Calu3 (cell line): ENCODE results near the gene NCDN. TPM values are rescaled to one million over a fixed set of nuclear protein-coding genes. Genes with fewer than 3 reads are reported as not detected.

ENCODE experiments used
- BruUV-seq: library from RNA; stranded (reverse); fragments of 400-500 nt; replicated peaks from 2 replicates; lab custom pipeline; 2021; lab: Mats Ljungman, UMichigan
- CTCF ChIA-PET: fragments of 300-600 bp; sonication (Branson Sonifier 250); formaldehyde crosslinking; loops from one replicate; lab custom pipeline; 2022; ENCODE audit warnings: antibody characterized with exemption; lab: Charles Lee
- DNase-seq: peaks from one replicate; pipeline ENCODE4 v3.0.0; 2022
- H3K27ac Mint-ChIP-seq: one replicate; pipeline ENCODE4 v1.8.0; 2022; ENCODE audit warnings: mixed read lengths; ENCODE audit not compliant: unreplicated experiment
- H3K27me3 Mint-ChIP-seq: one replicate; pipeline ENCODE4 v1.8.0; 2022; ENCODE audit warnings: mixed read lengths; ENCODE audit not compliant: unreplicated experiment
- H3K36me3 Mint-ChIP-seq: one replicate; pipeline ENCODE4 v1.8.0; 2022; ENCODE audit warnings: mild to moderate bottlenecking, moderate library complexity, mixed read lengths; ENCODE audit not compliant: insufficient read depth, unreplicated experiment
- H3K4me1 Mint-ChIP-seq: one replicate; pipeline ENCODE4 v1.8.0; 2022; ENCODE audit warnings: mild to moderate bottlenecking, low read depth, mixed read lengths; ENCODE audit not compliant: unreplicated experiment
- H3K4me3 Mint-ChIP-seq: one replicate; pipeline ENCODE4 v1.8.0; 2022; ENCODE audit warnings: mild to moderate bottlenecking, low read depth, moderate library complexity, mixed read lengths; ENCODE audit not compliant: unreplicated experiment
- H3K9me3 Mint-ChIP-seq: one replicate; pipeline ENCODE4 v1.8.0; 2022; ENCODE audit warnings: low read depth, mixed read lengths; ENCODE audit not compliant: unreplicated experiment
- intact Hi-C: fragments of 100-400 bp; cut with micrococcal nuclease; formaldehyde crosslinking; loops from one replicate; pipeline ENCODE4 v1.10.0; 2022; ENCODE audit not compliant: unreplicated experiment
- total RNA-seq: library from RNA; stranded (reverse); gene quantifications from 2 replicates; pipeline ENCODE4 v1.2.3, GENCODE V29; 2022
- TF ChIP-seq, protein P1 (sequence below): fragments of 200-600 bp; IDR thresholded peaks from one replicate; pipeline ENCODE4 v1.8.0; 2022; ENCODE audit warnings: antibody characterized with exemption; ENCODE audit not compliant: unreplicated experiment

The NCDN gene
- total RNA-seq, 1 experiment from 2014 or later: 36.0 TPM

DNA sequence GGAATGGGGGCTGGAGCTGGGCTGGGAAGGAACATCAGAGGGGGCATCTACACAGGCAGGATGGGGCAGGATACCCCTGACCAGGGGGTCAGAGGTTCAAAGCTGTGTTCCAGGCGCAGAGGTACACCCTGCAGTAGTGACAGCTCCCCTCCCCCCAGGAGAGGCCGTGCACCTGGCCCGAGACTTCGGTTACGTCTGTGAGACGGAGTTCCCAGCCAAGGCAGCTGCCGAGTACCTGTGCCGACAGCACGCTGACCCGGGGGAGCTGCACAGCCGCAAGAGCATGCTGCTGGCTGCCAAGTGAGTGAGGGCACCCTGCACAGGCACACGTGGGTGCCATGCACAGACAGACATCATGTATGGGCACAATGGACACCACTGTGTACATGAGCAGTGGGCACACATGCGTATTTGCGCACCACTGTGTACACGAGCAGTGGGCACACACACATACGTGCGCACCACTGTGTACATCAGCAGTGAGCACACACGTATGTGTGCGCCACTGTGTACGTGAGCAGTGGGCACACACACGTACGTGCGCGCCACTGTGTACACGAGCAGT is 33.0 kb downstream of the NCDN start:
- Mint-ChIP-seq H3K36me3 (peaks cover 4% of the 10 kb centered on the region), H3K27ac (no peak overlapping the region), H3K9me3 (no peaks in the 10 kb centered on the region), H3K4me3 (no peak overlapping the region), H3K27me3 (no peaks in the 10 kb centered on the region), H3K4me1 (no peaks in the 10 kb centered on the region)
- TF ChIP-seq, protein P1, sequence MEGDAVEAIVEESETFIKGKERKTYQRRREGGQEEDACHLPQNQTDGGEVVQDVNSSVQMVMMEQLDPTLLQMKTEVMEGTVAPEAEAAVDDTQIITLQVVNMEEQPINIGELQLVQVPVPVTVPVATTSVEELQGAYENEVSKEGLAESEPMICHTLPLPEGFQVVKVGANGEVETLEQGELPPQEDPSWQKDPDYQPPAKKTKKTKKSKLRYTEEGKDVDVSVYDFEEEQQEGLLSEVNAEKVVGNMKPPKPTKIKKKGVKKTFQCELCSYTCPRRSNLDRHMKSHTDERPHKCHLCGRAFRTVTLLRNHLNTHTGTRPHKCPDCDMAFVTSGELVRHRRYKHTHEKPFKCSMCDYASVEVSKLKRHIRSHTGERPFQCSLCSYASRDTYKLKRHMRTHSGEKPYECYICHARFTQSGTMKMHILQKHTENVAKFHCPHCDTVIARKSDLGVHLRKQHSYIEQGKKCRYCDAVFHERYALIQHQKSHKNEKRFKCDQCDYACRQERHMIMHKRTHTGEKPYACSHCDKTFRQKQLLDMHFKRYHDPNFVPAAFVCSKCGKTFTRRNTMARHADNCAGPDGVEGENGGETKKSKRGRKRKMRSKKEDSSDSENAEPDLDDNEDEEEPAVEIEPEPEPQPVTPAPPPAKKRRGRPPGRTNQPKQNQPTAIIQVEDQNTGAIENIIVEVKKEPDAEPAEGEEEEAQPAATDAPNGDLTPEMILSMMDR: no peak
- no peak for DNase-seq
- BruUV-seq: no TSS peak
- CTCF ChIA-PET: no interaction called here
- intact Hi-C loops: no loop called here

DNA sequence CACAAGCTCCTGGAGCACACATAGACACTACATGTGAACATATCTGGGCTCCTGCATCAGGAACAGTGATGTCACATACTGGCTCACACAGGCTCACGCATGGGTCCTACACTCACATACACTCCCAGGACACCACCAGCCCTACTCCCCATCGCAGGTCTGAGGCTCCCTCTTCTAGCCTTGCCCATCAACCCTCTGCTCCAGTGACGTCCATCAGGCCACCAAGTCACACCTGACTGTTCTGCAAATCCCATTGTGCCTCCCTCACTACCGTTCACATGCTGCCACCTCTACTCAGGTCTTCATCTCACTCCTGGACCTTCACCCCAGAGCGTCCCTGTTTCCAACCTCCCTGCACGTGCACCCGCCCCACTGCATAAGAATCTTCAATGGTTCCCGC is 33.6 kb downstream of the NCDN start:
- no TSS peak for BruUV-seq
- intact Hi-C loops: no loop called here
- Mint-ChIP-seq H3K36me3 (peaks cover 4% of the 10 kb centered on the region), H3K4me3 (no peak overlapping the region), H3K4me1 (no peaks in the 10 kb centered on the region), H3K27me3 (no peaks in the 10 kb centered on the region), H3K27ac (no peak overlapping the region), H3K9me3 (no peaks in the 10 kb centered on the region)
- DNase-seq: no peak
- CTCF ChIA-PET: no interaction called here
- TF ChIP-seq, protein P1: no peak

DNA sequence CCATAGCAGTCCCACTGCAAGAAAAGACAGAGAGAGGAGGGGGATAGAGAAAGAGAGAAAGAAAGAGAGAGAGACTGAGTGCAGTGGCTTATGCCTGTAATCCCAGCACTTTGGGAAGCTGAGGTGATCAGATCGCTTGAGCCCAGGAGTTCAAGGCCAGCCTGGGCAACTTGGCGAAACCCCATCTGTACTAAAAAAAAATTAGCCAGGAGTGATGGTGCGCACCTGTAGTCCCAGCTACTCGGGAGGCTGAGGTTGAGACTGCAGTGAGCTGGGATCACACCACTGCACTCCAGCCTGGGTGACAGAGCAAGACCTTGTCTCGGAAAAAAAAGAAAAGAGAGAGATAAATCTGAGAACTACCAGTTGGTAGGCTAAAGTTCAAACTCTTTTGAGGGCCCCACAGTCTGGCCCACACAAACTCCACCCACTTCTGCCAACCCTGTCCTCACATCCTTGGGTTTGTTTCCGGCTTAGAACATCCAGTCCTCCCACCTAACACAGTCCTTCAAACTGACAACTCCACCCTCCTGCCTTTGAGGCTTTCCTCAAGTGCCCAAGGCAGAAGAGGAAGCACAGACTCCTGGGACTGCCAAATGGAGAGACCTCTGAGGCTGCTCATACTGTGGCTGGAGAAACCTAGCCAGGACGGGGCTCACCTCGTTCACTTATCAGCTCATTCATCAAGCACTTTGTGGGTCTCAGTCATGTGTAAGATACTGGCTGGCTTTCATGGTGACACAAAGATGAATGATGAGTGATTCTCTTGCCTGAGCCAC is 35.6 kb downstream of the NCDN start:
- DNase-seq: no peak
- no peaks in the 10 kb centered on the region for H3K27me3 Mint-ChIP-seq
- no peak overlapping the region for H3K27ac Mint-ChIP-seq
- no peaks in the 10 kb centered on the region for H3K4me1 Mint-ChIP-seq
- H3K36me3 Mint-ChIP-seq: no peaks in the 10 kb centered on the region
- CTCF ChIA-PET: no interaction called here
- intact Hi-C loops: no loop called here
- no peak overlapping the region for H3K4me3 Mint-ChIP-seq
- TF ChIP-seq, protein P1: no peak
- no peaks in the 10 kb centered on the region for H3K9me3 Mint-ChIP-seq
- TSS peak; percentile 15 for BruUV-seq

DNA sequence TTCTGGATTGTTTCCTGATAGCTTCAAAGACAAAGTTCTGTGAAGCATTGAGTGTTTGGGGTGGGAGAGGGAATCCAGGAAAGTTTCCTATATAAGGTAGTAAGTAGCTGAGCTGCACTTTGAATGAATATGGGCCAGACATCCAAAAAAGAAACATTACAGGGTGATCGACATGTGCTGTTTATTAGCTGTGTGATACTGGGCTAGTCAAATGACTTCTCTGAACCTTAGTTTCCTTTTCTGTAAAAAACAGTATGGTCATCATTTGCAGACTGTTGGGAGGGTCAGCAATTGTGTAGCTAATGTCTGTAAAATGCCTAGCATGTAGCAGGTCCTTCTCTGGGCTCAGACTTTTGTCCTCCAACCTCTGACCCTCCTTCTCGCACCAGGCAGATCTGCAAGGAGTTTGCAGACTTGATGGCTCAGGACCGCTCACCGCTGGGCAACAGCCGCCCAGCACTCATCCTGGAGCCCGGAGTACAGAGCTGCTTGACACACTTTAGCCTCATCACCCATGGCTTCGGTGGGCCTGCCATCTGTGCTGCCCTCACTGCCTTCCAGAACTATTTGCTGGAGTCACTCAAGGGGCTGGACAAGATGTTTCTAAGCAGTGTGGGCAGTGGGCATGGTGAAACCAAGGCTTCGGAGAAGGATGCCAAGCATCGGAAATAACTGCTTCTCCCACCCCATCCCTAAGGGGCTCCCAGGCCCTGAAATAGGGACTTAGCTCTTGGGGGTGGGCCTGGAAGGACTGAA is 36.6 kb downstream of the NCDN start:
- Mint-ChIP-seq H3K27ac (no peak overlapping the region), H3K4me3 (no peak overlapping the region), H3K36me3 (no peaks in the 10 kb centered on the region), H3K9me3 (no peaks in the 10 kb centered on the region), H3K27me3 (no peaks in the 10 kb centered on the region), H3K4me1 (no peaks in the 10 kb centered on the region)
- BruUV-seq: no TSS peak
- CTCF ChIA-PET: no interaction called here
- TF ChIP-seq, protein P1: no peak
- DNase-seq: no peak
- intact Hi-C loops: no loop called here
